ENCODE measurements around the gene C1orf74. TPM values are rescaled to one million over a fixed set of nuclear protein-coding genes. Genes with fewer than 3 reads are reported as not detected.

C1orf74 gene
- polyA plus RNA-seq, 1 experiment = 1.3 TPM

DNA sequence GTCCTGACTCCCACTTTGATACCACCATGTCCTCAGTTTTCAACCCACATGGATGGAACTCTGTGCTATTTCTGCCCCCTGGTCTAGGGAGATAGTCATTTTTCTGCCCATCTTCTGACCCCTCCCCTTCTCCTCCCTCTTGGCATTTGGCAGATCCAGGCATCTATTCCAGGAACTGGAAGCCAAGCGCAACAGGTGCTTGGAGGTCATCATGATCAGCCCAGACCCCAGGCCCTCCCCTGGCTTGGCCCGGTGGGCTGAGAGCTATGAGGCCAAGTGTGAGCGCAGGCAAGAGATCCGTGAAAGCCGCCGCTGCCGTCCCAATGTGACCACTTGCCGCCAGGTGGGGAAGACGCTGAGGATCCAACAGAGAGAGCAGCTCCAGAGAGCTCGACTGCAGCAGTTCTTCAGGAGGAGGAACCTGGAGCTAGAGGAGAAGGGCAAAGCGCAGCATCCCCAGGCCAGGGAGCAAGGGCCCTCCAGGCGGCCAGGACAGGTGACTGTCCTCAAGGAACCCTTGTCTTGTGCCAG, 24.5 kb downstream of the C1orf74 start:
- ChIA-PET POLR2A (interaction anchor here (0.6 kb wide), 1 partner anchor 72 kb away, joined by 4 read pairs; no protein-coding TSS in a partner anchor), CTCF (interaction anchor here (0.8 to 3.6 kb wide), 3 partner anchors 12 to 654 kb away, joined by 3 to 14 read pairs (median 4); no protein-coding TSS in a partner anchor)
- H3K36me3 ChIP-seq (ENCODE audit: control insufficient read depth, insufficient read depth, low read length) = no peaks in the 10 kb centered on the region
- TF ChIP-seq, protein P1, sequence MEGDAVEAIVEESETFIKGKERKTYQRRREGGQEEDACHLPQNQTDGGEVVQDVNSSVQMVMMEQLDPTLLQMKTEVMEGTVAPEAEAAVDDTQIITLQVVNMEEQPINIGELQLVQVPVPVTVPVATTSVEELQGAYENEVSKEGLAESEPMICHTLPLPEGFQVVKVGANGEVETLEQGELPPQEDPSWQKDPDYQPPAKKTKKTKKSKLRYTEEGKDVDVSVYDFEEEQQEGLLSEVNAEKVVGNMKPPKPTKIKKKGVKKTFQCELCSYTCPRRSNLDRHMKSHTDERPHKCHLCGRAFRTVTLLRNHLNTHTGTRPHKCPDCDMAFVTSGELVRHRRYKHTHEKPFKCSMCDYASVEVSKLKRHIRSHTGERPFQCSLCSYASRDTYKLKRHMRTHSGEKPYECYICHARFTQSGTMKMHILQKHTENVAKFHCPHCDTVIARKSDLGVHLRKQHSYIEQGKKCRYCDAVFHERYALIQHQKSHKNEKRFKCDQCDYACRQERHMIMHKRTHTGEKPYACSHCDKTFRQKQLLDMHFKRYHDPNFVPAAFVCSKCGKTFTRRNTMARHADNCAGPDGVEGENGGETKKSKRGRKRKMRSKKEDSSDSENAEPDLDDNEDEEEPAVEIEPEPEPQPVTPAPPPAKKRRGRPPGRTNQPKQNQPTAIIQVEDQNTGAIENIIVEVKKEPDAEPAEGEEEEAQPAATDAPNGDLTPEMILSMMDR (IDR thresholded peaks at IDR 0.05; ENCODE audit: insufficient read depth, low read depth, low read length) = no peak
- H3K27me3 ChIP-seq (ENCODE audit: control insufficient read depth, insufficient read depth, low read length) = peaks cover 2% of the 10 kb centered on the region; the same call in 1 of the 2 replicates
- no peak overlapping the region for H3K4me3 ChIP-seq (ENCODE audit: low read depth, low read length)
- no peak for DNase-seq (ENCODE audit: low read depth)

GRCh38 chr1:209758400-209758799, 26.0 kb downstream of the C1orf74 start:
- Histone ChIP-seq H3K27me3 (ENCODE audit: control insufficient read depth, insufficient read depth, low read length) (peaks cover 2% of the 10 kb centered on the region; the same call in 1 of the 2 replicates), H3K36me3 (ENCODE audit: control insufficient read depth, insufficient read depth, low read length) (no peaks in the 10 kb centered on the region), H3K4me3 (ENCODE audit: low read depth, low read length) (no peak overlapping the region)
- ChIA-PET CTCF (interaction anchor here (3.3 kb wide), 1 partner anchor 10 kb away, joined by 11 read pairs; no protein-coding TSS in a partner anchor), POLR2A (no interaction called here)
- TF ChIP-seq, protein P1 (IDR thresholded peaks at IDR 0.05; ENCODE audit: insufficient read depth, low read depth, low read length) = no peak
- no peak for DNase-seq (ENCODE audit: low read depth)

DNA sequence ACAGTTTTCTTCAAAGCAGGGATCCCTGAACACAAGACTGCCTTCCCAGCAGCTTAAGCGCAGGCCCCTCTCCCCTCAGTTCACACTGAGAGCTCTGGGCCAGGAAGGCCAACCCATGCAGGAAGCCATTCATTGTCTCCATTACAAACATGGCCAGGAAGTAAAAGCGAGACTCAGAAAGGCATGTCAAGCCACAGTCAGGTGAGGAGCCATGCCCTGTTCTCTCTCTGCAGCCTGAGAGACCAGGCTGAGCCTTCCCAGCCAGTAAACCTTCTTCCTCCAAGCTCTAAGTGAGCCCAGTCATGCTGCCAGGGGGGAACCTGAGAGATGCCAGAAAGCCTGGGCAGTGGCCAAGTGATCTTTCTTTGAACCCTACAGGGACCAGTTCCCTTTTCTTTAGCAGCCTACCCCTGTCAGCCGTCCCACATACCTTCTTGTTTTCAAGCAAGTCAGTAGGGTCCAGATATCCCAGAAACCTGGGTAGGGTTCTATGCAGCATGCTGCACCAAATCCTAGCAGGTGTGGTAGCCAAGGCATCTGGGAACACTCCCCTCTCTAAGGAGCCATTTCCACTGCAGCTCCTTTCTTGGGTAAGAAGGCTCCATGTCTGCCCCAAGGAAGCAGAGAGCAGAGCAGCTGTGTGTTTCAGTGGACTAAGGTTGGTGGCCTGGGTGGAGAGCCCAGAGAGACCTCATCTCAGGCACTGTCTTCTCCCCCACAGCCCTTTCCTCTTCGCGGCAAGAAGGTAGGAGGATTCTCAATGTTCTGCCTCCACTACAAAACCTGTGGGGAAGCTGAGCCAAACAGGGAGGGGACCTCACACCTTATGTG, 27.5 kb downstream of the C1orf74 start:
- H3K27me3 ChIP-seq (ENCODE audit: control insufficient read depth, insufficient read depth, low read length) = peaks cover 2% of the 10 kb centered on the region; the same call in 1 of the 2 replicates
- CTCF ChIA-PET = interaction anchor here (1.3 to 3.3 kb wide), 2 partner anchors 8 to 30 kb away, joined by 3 to 11 read pairs; no protein-coding TSS in a partner anchor
- no peak overlapping the region for H3K4me3 ChIP-seq (ENCODE audit: low read depth, low read length)
- TF ChIP-seq, protein P1 (IDR thresholded peaks at IDR 0.05; ENCODE audit: insufficient read depth, low read depth, low read length) = no peak
- POLR2A ChIA-PET = no interaction called here
- DNase-seq (ENCODE audit: low read depth) = no peak
- H3K36me3 ChIP-seq (ENCODE audit: control insufficient read depth, insufficient read depth, low read length) = no peaks in the 10 kb centered on the region

DNA sequence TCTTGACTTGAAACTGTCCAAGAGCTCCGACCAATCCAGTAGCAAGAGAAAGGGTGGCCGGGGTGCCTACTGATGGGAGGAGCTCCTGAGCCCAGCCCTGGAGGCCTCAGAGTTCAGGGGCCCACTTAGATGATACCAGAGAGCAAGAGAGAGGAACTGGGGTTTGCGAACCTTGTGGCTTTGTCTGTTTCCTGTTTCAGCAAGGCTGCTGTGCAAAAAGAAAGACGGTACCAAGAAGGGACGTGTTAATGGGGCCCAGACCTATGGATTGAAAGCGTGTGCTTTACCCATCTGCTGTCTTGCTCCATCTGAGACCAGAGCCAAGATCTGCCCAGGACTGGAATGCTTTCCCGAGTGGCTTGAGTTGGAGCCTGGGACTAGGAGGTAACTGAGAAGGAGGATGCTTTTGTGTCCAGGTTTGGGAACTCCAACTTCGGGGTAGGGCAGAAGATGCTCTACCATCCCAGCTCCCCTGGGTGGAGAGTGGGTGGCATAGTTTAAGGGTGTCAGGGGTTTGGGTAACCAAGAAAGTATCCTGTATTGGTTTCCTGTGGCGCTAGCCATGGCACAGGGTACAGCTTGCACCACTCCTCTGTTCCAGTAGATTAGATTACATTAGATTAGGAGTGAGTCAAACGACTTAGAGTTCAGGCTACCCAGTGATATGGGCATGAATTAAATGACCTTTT, 28.3 kb downstream of the C1orf74 start, which contains the start of gene TRAF3IP3:
TSS of gene TRAF3IP3 (plus strand) at position 128 of the 689 bp plus-strand sequence. CDS start 3,987 bp downstream, outside the sequence.
- ChIA-PET POLR2A (no interaction called here), CTCF (interaction anchor here (3.3 kb wide), 1 partner anchor 8 kb away, joined by 11 read pairs; no protein-coding TSS in a partner anchor)
- Histone ChIP-seq H3K4me3 (ENCODE audit: low read depth, low read length) (no peak within 1 kb of the TSS), H3K27me3 (ENCODE audit: control insufficient read depth, insufficient read depth, low read length) (peaks cover 2% of the 10 kb centered on the region; the same call in 1 of the 2 replicates), H3K36me3 (ENCODE audit: control insufficient read depth, insufficient read depth, low read length) (no peaks in the 10 kb centered on the region)
- no peak for DNase-seq (ENCODE audit: low read depth)
- TF ChIP-seq, protein P1 (IDR thresholded peaks at IDR 0.05; ENCODE audit: insufficient read depth, low read depth, low read length) = no peak
